Transverse colon (tissue), 4 donors: ENCODE measurements around the gene MYOZ2. TPM values are rescaled to one million over a fixed set of nuclear protein-coding genes. Genes with fewer than 3 reads are reported as not detected.

Experiments used
- DNase-seq: peaks from one replicate; pipeline ENCODE4 v3.0.0-alpha.2; 2019
- H3K27ac ChIP-seq, 4 donors: fragments of 200-600 bp; sonication (generic); 2 replicates each; pipeline ENCODE4 v1.5.1; 2016 to 2018; ENCODE audit warnings: inconsistent platforms in 4 of 4
- H3K27me3 ChIP-seq: fragments of 200-600 bp; sonication (generic); 2 replicates; pipeline ENCODE4 v1.5.1; 2017; ENCODE audit warnings: inconsistent platforms
- H3K36me3 ChIP-seq, 4 donors: fragments of 200-600 bp; sonication (generic); 2 replicates each; pipeline ENCODE4 v1.5.1; 2017 to 2019; ENCODE audit warnings: inconsistent platforms in 4 of 4
- H3K4me1 ChIP-seq, 4 donors: fragments of 200-600 bp; sonication (generic); 2 replicates each; pipeline ENCODE4 v1.5.1; 2017 to 2020; ENCODE audit warnings: inconsistent platforms in 4 of 4
- H3K4me3 ChIP-seq, 4 donors: fragments of 200-600 bp; sonication (generic); 1 replicate in 1 of 4; 2 replicates in 3 of 4; pipeline versions ENCODE4 v1.5.1 to v1.6.1; 2017 to 2019; ENCODE audit warnings: inconsistent platforms in 4 of 4
- H3K9me3 ChIP-seq, 2 donors: fragments of 200-600 bp; sonication (generic); 2 replicates each; pipeline ENCODE4 v1.5.1; 2017 to 2019; ENCODE audit warnings: inconsistent platforms in 2 of 2
- CTCF ChIP-seq, 5 experiments: fragments of 200-600 bp in 3 of 5; fragments of 450-650 bp in 2 of 5; sonication (generic) in 3 of 5; IDR thresholded peaks; 1 replicate in 2 of 5; 2 replicates in 3 of 5; pipeline ENCODE4 v1.5.1; 2016 to 2017; ENCODE audit warnings: antibody characterized with exemption in 5 of 5, inconsistent platforms in 3 of 5, mild to moderate bottlenecking in 2 of 5, moderate library complexity in 1 of 5
- EP300 ChIP-seq: sonication (generic); formaldehyde crosslinking; IDR thresholded peaks from one replicate; pipeline ENCODE4 v1.6.1; 2017; ENCODE audit warnings: antibody characterized with exemption, low read depth
- POLR2A ChIP-seq: fragments of 450-650 bp; IDR thresholded peaks from one replicate; pipeline ENCODE4 v1.6.1; 2016; ENCODE audit warnings: antibody characterized with exemption, mild to moderate bottlenecking, moderate library complexity
- POLR2AphosphoS5 ChIP-seq, 3 donors: sonication (generic); formaldehyde crosslinking; IDR thresholded peaks; one replicate each; pipeline ENCODE4 v1.6.1; 2016; ENCODE audit warnings: antibody characterized with exemption in 3 of 3
- WGBS, 2 donors: methylation state at CpG; one replicate each; pipeline ENCODE4 v1.1.5; 2018; ENCODE audit warnings: low coverage in 1 of 2; 5-methylcytosine and 5-hydroxymethylcytosine counted together
- in situ Hi-C, 4 donors: fragments of 200-750 bp; cut with MboI; loops; one replicate each; pipeline versions ENCODE4 v1.15.0 to v1.15.1; 2017; ENCODE audit warnings: low sequenced_read_pairs in 3 of 4, low pct_ligation_motif_present in 1 of 4, low pct_unique_long_range_greater_than_20kb in 1 of 4
- intact Hi-C: fragments of 100-400 bp; cut with DNase I; formaldehyde crosslinking; loops from one replicate; pipeline ENCODE4 v1.15.1; 2023; ENCODE audit warnings: low total_unique reads
- total RNA-seq, 4 donors: library from RNA; depleted of rRNA; stranded (reverse); fragments of >200 nt; gene quantifications; one replicate each; pipeline ENCODE4 v1.1.0, GENCODE V29; 2016

Gene MYOZ2
- total RNA-seq, 4 donors from 2014 or later, result 0.27 to 0.32 TPM; not detected in 2

DNA sequence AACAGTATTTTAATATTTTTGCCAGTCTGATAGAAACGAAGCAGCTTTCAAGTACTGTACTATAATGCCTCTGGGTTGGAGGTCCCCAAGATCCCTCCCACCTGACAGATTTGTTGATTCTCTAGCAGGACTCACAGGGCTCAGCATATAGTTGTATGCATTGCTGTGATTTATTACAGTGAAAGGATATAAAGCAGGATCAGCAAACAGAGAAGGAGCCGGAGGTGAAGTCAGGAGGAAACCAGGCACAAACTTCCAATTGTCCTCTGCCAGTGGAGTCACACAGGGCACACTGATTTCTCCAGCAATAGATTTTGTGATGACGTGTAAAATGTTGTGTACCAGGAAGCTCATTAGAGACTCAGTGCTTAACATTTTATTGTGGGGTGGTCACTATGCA is 95.9 kb downstream of the MYOZ2 start:
- Histone ChIP-seq H3K4me1 (peaks cover 0 to 24% (median 6%) of the 10 kb centered on the region in 4 donors), H3K27me3 (no peaks in the 10 kb centered on the region), H3K9me3 (no peaks in the 10 kb centered on the region), H3K27ac (no peak overlapping the region), H3K36me3 (peaks cover 0 to 4% (median 0%) of the 10 kb centered on the region in 4 donors), H3K4me3 (no peak overlapping the region)
- intact Hi-C loops (no loop called here), in situ Hi-C loops (loop anchor here in 2 of 4 donors (25.0 kb wide), 1 partner anchor 194 kb away; no protein-coding TSS in a partner anchor)
- 37 to 47% methylated on average over 3 of the region's 3 CpGs for WGBS, 2 donors
- no peak for DNase-seq
- TF ChIP-seq CTCF (IDR thresholded peaks at IDR 0.05), result no peak
- no peak for TF ChIP-seq POLR2AphosphoS5 (IDR thresholded peaks at IDR 0.05)
- TF ChIP-seq POLR2A, result no peak
- no peak for TF ChIP-seq EP300

DNA sequence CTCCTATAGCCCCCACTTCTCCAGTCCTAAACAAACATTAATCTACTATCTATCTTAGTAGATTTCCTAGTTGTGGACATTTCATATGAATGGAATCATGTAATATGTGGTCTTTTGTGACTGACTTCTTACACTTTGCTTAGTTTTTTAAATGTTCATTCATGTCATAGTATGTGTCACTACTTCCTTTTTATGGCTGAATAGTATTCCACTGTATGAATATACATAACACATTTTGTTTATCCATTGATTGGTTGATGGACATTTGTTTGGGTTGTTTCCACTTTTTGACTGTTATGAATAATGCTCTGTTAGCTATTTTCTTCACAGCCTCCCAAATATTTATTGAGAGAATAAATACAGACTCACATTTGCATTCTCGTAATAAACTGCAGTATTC is 96.7 kb downstream of the MYOZ2 start:
- no peak overlapping the region for H3K27ac ChIP-seq
- no peaks in the 10 kb centered on the region for H3K27me3 ChIP-seq
- no peak for TF ChIP-seq EP300
- TF ChIP-seq POLR2A, result no peak
- no peak for TF ChIP-seq POLR2AphosphoS5 (IDR thresholded peaks at IDR 0.05)
- TF ChIP-seq CTCF (IDR thresholded peaks at IDR 0.05), result no peak
- DNase-seq, result no peak
- peaks cover 0 to 24% (median 6%) of the 10 kb centered on the region in 4 donors for H3K4me1 ChIP-seq
- peaks cover 0 to 4% (median 0%) of the 10 kb centered on the region in 4 donors for H3K36me3 ChIP-seq
- 94 to 100% methylated on average over 1 of the region's 1 CpG for WGBS, 2 donors
- no peaks in the 10 kb centered on the region for H3K9me3 ChIP-seq
- H3K4me3 ChIP-seq, result no peak overlapping the region
- intact Hi-C loops, result no loop called here
- in situ Hi-C loops, result loop anchor here in 2 of 4 donors (25.0 kb wide), 1 partner anchor 195 kb away; no protein-coding TSS in a partner anchor

DNA sequence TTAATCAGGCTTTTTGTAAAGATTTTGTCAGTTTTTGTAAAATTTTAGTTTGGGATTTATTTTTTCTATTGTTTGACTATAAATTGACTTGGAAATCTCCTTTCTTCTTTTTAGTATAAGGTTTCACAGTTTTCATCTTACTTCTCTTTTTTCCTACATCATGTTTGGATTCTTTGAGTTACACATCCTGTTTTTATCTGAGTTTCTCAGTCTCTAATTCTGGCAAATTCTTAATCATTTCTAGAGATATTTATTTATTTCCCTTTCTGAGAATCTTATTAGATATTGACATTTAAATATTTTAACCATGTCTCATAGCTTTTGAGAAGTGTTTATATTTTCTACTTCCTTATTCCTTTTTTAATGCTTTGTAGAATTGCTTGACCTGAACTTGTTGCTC is 97.6 kb downstream of the MYOZ2 start:
- Histone ChIP-seq H3K4me1 (peaks cover 0 to 31% (median 6%) of the 10 kb centered on the region in 4 donors), H3K36me3 (peaks cover 0 to 4% (median 0%) of the 10 kb centered on the region in 4 donors), H3K9me3 (no peaks in the 10 kb centered on the region), H3K4me3 (no peak overlapping the region), H3K27me3 (no peaks in the 10 kb centered on the region), H3K27ac (no peak overlapping the region)
- intact Hi-C loops, result no loop called here
- TF ChIP-seq POLR2A (no peak), POLR2AphosphoS5 (IDR thresholded peaks at IDR 0.05) (no peak)
- DNase-seq, result no peak
- in situ Hi-C loops, result loop anchor here in 2 of 4 donors (25.0 kb wide), 1 partner anchor 196 kb away; no protein-coding TSS in a partner anchor

DNA sequence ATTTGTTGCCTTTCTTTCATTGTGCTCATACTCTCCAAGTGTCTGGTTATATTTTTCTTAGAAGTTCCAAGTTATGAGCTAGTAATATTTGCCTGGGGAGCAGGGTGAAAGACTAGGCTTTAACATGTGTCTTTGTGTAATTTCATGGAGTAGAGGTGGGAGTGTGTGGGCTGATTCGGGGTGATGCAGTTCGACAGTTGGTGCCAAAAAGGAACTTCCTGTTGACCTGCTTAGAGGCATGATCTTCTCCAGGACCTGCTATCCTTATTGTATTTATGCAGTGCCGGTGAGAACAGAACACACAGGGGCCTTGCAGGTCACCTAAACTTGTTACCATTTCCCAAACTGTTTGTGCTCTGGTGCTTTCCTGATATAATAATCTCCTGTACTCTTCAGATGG is 98.1 kb downstream of the MYOZ2 start:
- Histone ChIP-seq H3K27me3 (no peaks in the 10 kb centered on the region), H3K27ac (no peak overlapping the region), H3K4me3 (no peak overlapping the region), H3K36me3 (peaks cover 0 to 4% (median 0%) of the 10 kb centered on the region in 4 donors), H3K4me1 (peaks cover 0 to 31% (median 6%) of the 10 kb centered on the region in 4 donors), H3K9me3 (no peaks in the 10 kb centered on the region)
- in situ Hi-C loops (loop anchor here in 2 of 4 donors (25.0 kb wide), 1 partner anchor 196 kb away; no protein-coding TSS in a partner anchor), intact Hi-C loops (no loop called here)
- no peak for DNase-seq
- TF ChIP-seq CTCF (IDR thresholded peaks at IDR 0.05) (no peak), POLR2AphosphoS5 (IDR thresholded peaks at IDR 0.05) (no peak), POLR2A (no peak), EP300 (no peak)
- 24 to 36% methylated on average over 2 to 3 of the region's 3 CpGs for WGBS, 2 donors

- in situ Hi-C loops, result loop anchor here in 2 of 4 donors (25.0 kb wide), 1 partner anchor 200 kb away; no protein-coding TSS in a partner anchor
- TF ChIP-seq EP300 (no peak), CTCF (IDR thresholded peaks at IDR 0.05) (no peak), POLR2AphosphoS5 (IDR thresholded peaks at IDR 0.05) (no peak), POLR2A (no peak)
- H3K27ac ChIP-seq, result no peak overlapping the region
- intact Hi-C loops, result no loop called here
- DNase-seq, result no peak
- H3K4me3 ChIP-seq, result no peak overlapping the region
- H3K9me3 ChIP-seq, result no peaks in the 10 kb centered on the region
- peaks cover 0 to 18% (median 4%) of the 10 kb centered on the region in 4 donors for H3K36me3 ChIP-seq
- 98 to 100% methylated on average over 4 to 9 of the region's 9 CpGs for WGBS, 2 donors
- peaks cover 0 to 36% (median 5%) of the 10 kb centered on the region in 4 donors for H3K4me1 ChIP-seq
- H3K27me3 ChIP-seq, result no peaks in the 10 kb centered on the region
Measured at GRCh38 chr4:119237201-119237600, 101.6 kb downstream of the MYOZ2 start.
